COLO829 (cell line): ENCODE results near the gene SLC36A2.

Experiments
- DNase-seq: peaks from one replicate; pipeline ENCODE4 v3.0.0; 2012; ENCODE audit warnings: low spot score

Gene SLC36A2

DNA sequence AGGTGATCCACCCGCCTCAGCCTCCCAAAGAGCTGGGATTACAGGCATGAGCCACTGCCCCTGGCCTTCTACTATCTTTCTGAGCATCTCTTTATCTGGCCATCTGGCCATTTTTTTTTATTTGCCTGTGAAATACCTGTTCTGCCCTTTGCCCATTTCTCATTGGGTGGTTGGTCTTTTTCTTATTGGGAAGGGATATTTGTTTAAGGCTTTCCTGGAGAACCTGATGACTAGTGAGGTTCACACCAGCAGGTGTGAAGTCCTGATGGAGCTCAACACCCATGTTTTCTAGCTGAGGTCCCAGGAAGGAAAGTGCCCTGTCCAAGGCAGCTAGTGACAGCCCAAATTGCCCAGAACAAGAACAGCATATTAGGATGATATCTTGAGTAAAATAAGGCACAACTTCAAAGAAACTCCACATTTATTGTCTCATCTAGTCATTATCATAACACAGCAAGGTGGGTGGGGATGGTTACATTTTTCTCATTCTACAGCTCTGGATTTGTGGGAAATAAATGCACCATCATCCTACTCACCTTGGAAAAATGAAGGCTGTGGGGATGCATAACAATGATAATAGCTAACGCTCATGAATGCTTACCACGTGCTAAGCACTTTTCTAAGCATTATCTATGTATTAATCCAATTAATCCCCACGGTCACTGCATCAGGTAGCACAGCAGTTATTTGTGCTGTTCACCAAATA lies 64.1 kb downstream of the SLC36A2 start:
- DNase-seq, result no peak

DNA sequence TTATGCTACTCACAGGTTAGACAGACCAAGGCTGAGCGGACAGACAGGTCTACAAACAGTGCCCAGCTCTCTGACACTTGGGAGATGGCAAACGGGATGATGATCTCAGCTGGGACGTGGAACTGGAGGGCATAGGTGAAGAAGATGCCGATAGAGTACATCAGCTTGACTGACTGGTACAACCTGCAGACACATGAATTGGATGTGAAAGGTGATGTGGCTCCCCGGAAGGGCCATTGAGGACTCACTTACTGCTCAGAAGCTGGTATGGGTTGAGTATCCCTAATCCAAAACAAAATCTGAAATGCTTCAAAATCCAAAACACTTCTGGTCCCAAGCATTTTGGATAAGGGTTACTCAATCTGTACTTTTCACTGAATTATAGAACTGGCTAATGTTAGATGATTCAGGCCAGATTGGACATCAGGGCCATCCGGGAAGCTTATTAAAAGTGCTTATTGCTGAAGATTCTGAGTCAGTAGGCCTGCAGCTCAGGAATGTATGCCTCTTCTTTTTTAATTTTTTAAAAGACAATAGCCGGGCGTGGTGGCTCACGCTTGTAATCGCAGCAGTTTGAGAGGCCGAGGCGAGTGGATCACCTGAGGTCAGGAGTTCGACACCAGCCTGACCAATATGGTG lies 66.2 kb downstream of the SLC36A2 start:
- DNase-seq, result no peak

DNA sequence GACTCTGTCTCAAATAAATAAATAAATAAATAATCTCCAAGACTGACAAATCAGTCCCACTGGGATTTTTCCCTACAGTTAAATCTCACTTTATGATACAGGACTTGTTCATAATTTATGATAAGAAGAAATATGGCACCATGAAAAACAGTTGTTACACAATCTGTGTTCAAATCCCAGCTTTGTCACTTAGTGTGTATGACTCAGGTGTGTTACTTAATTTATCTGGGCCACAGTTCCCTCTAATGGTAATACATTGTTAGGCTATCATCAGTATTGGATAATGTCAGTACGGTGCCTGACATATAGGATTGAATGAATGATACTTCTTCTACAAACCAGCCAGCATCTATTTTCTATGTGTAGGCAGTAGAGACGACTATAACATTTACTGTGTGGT lies 66.9 kb downstream of the SLC36A2 start:
- DNase-seq, result no peak

DNA sequence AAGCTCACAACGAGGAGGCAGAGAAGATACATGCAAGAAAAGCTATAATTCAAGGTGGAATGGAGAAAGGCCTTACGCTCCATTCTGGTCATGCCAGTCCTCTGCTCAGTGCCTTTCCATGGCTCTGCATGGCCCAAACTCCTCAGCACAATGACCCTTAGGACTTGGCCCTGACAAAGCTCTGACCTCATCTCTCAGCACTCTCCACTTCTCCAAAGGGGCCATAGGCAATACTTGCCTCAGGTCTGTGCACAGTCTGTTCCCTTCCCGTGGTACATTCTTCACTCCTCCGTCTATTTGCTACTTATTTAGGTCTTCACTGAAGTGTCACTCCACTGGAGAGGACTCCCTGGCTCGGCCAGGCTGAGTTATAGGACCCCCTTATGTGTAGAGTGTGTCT lies 68.5 kb downstream of the SLC36A2 start:
- DNase-seq, result no peak

DNA sequence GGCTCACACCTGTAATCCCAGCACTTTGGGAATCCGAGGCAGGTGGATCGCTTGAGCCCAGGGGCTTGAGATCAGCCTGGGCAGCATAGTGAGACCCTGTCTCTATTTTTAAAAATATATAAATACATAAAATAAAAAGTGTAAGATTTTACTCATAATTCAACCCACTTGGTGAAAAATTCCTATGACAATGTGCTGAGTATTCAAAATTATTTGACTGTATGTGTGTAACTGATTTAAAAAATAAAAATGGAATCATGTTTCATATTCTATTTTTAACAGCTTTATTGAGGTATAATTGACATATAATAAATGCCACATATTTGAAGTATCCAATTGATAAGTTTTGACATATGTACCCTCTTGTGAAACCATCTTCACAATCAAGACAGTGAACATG lies 71.6 kb downstream of the SLC36A2 start:
- DNase-seq, result no peak

DNA sequence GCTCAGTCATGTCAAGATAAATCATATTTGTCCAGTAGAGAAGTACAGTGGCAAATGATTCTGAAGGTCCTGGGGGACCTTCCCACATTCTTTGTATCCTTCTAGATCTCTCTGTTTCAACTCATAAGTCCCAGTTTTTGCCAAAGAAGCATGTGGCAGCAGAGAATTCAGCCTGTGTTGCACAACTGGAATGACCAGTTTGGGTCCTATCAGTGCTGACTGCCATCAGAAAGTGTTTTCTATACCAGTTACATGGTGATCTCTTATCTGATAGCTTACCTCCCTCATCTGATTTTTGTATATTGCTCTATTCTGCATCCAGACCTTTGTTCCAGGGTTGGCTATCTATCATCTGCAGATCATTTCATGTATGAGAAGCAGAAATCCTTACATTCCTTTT lies 72.7 kb downstream of the SLC36A2 start:
- DNase-seq, result no peak

DNA sequence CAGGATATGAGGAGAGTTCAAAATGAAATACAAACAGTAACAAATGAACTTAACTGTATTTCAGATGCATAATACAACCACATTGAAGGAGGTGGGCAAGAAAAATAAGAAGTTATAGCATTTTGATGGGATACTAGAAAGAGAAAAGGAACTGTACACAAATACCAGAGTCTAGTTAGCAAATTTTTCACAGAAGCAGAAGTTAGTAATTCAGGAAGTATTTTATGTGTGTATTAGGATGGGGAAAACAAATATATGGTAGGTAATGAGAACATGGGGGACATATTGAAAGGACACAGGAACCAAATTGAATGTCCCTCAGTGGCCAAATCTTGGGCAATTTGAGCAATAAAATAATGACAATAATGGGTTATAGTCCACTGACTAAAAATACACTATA lies 76.0 kb downstream of the SLC36A2 start:
- DNase-seq, result no peak

DNA sequence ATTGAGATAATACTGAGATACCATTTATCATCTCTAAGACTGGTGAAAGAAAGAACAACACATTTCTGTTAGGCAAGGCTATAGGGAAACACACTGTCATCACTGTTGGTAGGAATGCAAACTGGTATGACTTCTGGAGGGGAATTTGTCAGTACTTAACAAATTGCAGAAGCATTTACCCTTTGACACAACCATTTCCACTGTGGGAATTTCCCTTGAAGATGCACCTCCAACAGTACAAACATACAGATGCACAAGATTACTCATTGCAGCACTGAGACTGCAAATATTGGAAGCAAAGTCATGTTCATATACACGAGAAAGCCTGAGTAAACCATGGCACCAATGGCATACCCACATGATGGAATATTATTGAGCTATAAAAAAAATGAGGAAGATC lies 76.8 kb downstream of the SLC36A2 start:
- no peak for DNase-seq

DNA sequence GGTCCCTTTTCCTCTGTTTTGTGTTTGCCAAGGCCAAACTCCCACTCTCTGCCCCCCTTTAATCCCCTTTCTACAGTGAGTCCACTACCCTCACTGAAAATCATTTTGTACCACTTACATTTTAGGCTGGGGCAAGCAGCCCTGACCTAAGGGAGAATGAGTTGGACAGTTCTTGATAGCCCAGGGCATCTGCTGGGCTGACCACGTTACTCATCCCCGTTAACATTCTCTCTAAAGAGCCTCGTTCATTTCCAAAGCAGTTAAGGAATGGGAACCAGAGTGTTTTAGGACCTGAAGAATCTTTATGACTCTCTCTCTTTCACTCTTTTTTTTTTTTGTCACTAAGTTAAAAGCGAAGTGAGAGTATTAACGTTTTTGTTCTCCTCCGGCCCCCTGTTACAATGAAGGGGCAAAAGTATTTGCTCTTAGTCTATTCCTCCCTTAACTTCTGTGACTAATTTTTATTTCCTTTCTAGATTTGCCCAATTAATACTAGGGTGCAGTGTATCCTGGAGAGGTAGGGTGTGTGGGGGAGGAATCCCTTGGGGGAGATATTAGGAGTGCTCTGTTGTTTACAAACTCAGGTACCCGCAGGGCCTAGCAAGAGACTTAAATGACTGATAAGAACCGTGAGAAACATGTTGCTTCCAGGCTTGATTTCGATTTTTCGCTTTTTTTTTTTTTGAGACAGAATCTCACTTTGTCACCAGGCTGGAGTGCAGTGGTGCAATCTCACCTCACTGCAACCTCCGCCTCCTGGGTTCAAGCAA lies 79.7 kb downstream of the SLC36A2 start:
- no peak for DNase-seq
